DMS114 treated with DMSO at 0.1 percent for 48 hours (cell line): ENCODE measurements around the gene KCNAB1.

Source experiments
- DNase-seq: peaks from one replicate; lab custom pipeline; 2025; ENCODE audit not compliant: unreplicated experiment; lab: John Stamatoyannopoulos, UW

The KCNAB1 gene

GRCh38 chr3:156527060-156527459, 406.7 kb downstream of the KCNAB1 start:
- no peak for DNase-seq

GRCh38 chr3:156530980-156531379, 410.6 kb downstream of the KCNAB1 start:
- DNase-seq: no peak

GRCh38 chr3:156532730-156533129, 412.4 kb downstream of the KCNAB1 start:
- DNase-seq: no peak

- no peak for DNase-seq
These were observed 412.8 kb downstream of the KCNAB1 start for GRCh38 chr3:156533205-156533604.

GRCh38 chr3:156535162-156535627, 414.8 kb downstream of the KCNAB1 start:
- DNase-seq: no peak

DNA sequence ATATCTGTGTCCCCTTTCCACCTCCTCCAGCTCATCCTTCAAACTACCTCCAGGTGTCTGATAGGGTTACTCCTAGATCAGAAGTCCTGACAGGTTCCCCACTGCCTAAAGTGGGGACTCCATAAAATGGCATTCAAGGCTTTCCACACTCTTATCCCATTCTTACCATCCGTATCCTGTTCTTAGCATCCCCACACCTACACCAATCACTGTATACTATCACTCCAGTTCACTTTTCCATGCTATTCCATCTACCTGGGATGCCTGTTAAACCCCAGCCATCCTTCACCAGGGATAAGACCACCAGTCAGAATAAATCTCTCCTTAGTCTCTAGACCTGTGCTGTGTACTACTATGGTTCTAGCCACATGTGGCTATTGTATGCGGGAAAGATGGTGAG, 415.4 kb downstream of the KCNAB1 start:
- no peak for DNase-seq

DNA sequence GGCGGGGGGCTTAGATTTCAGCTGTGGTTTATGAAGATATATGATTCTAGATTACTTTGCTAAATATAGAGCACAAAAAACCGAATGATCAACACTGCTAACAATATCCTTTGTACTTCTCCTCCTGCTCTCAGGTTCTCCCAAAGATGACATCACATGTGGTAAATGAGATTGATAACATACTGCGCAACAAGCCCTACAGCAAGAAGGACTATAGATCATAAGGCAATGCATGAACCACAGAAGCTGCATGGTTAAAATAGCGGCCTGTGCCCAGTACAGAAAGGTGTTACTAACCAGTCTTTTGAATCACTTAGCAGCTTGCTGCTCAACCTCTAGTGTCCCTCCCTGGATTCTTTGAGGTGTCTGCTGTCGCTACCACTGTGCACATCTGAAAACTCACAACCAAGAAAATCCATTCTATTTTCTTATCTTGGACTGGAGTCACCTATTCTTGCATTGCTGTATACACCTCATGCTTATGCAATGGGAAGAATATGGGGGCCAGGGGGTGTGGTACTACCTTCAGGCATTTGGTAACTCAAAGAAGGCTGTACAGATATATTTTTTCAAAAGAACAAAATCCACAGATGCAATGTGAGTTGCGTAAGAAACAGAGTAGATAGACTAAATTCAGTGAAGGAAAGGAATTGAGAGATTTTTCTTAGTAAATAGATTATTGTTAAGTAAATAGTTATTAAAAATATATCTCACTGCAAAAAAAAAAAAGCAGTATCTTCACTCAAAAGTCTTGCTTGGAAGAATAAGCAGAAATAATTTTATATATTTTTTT, 416.3 kb downstream of the KCNAB1 start:
- no peak for DNase-seq

DNA sequence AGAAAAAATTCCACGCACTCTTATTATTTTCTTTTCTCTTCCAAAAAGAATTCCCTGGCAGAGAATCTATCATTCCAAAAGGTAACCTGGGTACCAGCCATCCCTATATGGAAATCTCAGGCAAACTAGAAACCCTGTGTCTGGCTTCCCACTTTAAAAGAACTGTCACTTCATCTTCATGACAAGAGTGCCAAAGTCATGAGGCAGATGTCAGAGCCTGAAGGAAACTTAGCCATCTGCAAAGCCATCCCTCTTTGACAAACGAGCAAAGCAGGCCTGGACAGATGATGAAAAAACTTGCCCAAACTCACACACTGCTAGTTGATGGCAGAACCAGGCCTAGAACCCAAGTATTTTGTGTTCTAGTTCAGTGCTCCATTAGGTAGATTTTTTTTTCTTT, 418.7 kb downstream of the KCNAB1 start:
- no peak for DNase-seq

- no peak for DNase-seq
These were observed 419.4 kb downstream of the KCNAB1 start for GRCh38 chr3:156539802-156540201.

DNA sequence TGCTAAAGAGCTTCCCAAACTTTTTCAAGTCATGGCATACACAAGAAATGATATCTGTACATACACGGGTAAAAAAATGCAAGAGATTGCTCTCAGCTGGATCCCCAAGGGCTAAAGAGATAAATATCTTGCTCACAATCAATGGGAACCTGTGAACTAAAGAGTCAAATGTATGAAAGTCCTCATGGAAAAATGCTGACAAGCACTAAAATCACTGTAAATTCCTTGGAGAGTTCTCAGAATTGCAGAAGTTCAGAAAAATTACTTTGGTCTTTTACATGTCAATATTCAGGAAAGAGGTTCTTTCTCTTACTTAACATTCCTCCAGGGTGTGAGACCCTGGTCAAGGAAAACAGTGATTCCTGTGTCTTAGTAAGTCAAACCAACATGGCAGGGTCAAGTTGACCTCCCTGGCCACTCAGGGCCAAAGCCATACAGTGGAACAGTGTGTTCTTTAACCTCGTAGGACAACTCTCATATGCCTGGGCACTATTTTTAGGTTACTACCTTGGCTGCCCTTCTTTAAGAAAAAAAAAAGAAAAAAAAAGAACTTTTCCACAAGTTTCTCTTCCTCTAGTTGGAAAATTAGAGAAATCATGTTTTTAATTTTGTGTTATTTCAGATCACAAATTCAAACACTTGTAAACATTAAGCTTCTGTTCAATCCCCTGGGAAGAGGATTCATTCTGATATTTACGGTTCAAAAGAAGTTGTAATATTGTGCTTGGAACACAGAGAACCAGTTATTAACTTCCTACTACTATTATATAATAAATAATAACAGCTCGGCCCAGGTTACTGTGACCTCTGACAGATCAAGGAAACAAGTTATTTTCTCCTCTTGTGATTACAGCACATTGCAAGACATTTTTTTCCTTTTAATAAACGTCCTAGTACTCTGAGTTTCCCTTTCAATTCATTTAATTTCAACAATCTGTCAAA, 422.0 kb downstream of the KCNAB1 start:
- DNase-seq: no peak

GRCh38 chr3:156543043-156543555, 422.7 kb downstream of the KCNAB1 start:
- no peak for DNase-seq

DNA sequence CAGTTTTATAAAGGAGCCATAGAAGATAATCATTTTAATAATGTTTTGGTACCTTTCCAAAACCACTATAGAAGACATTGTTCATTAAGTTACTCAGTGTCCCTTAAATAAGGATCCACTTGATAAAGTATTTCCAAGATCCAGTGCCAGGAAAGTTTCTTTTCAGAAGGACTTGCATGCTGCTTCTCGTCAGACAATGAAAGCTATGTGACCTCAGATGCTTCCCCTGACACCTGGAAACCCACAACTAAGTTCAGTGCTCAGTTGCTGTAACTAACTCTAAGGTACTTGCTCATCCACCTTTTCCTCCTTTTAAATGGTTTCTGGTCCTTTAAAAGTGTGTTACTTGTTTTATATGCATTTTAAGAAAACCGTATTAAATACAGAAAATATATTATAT, 427.3 kb downstream of the KCNAB1 start:
- DNase-seq: no peak

- DNase-seq: no peak
These were observed 427.8 kb downstream of the KCNAB1 start for GRCh38 chr3:156548041-156548687.

DNA sequence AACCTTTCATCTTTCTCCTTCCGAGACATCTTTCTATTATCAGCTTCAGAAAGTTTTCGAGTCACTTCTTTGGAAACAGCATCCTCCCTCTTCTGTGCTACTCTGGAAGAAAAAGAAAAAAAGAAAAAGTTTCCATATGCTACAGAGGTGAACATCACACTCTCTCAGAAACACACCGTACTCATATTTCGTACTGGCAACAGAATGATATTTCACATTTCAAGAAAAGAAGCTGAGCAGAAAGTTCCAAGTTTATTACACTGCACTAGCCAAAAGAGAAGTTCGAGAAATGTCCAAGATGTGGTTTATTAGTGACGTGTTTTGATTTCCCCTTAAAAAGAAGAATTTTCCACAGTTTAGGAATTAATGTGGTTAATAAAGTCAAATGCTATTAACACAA, 428.5 kb downstream of the KCNAB1 start:
- DNase-seq: no peak

- no peak for DNase-seq
These were observed 430.9 kb downstream of the KCNAB1 start for GRCh38 chr3:156551261-156551660.

GRCh38 chr3:156551746-156552145, 431.4 kb downstream of the KCNAB1 start:
- no peak for DNase-seq

GRCh38 chr3:156552973-156553372, 432.6 kb downstream of the KCNAB1 start:
- no peak for DNase-seq

DNA sequence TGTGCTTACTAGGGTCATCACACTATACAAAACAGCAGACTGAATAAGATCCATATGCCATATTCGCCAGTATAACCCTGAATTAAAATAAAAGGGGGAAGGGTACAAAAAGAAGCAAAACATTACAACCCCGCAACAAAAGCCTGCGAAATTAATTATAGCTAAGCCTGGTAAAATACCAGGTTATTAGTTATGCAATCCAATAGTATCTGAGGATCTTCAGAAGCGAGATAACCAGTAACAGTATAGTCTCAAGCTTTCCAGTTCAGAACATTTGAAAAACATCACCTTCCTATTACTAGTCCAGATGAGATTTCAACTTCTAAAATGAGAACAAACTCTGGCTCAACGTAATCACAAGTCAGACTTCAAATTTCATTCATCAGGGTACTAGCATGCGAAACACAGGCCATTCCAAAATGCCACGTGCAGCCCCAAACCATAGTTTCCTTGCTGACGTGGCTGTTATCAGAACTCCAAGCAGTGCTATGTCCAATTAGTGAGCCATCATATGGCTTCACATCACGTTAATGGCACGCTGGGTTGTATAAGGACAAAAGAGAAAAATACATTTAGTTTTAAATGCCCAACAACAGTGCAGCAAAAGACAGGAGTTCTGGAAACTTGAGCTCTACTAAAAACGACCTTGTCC, 433.5 kb downstream of the KCNAB1 start:
- DNase-seq: no peak

DNA sequence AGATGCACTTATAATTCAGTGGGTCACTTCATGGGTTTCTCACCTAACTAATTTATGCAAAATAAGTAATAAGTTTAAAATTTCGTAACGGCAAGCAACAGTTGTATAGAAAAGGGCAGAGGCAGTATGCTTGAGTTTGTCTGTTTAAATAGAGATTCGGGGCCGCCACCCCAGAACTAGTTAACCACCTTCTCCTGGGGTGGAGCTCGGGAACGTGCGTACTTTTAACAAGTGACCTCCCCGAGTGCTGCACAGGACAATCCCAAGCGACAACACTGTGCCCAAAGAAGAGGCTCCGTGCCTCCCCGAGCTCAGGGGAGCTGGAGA, 434.1 kb downstream of the KCNAB1 start:
- DNase-seq: no peak

GRCh38 chr3:156554842-156555687, 434.7 kb downstream of the KCNAB1 start, which contains the start of gene SSR3:
TSS of gene SSR3 (minus strand) at chr3:156555117. CDS start at chr3:156555089, 28 bp downstream.
- peak; percentile 96 for DNase-seq
